NCI-H774 (cell line): Measurements from ENCODE around the gene TNNI2.

ENCODE experiments used
- DNase-seq: peaks from one replicate; lab custom pipeline; 2025; lab: John Stamatoyannopoulos, UW

Gene TNNI2

GRCh38 chr11:1847006-1847735 lies 8.4 kb downstream of the TNNI2 start:
- DNase-seq = no peak

- no peak for DNase-seq
These were observed 9.3 kb downstream of the TNNI2 start for GRCh38 chr11:1847926-1848639.

- DNase-seq = no peak
These were observed 10.1 kb downstream of the TNNI2 start for GRCh38 chr11:1848640-1849430.

GRCh38 chr11:1851468-1852180 lies 12.8 kb downstream of the TNNI2 start:
- DNase-seq = no peak

GRCh38 chr11:1852271-1852876 lies 13.6 kb downstream of the TNNI2 start:
- no peak for DNase-seq

- DNase-seq = no peak
These were observed 14.1 kb downstream of the TNNI2 start, which contains the start of gene LSP1 for GRCh38 chr11:1852877-1853276. TSS of gene LSP1 (plus strand) at chr11:1853084. CDS start at chr11:1853145, 61 bp downstream.

- no peak for DNase-seq
These were observed 14.8 kb downstream of the TNNI2 start for GRCh38 chr11:1853376-1854131.

GRCh38 chr11:1854132-1854948 lies 15.6 kb downstream of the TNNI2 start:
- DNase-seq = no peak

GRCh38 chr11:1854949-1855885 lies 16.4 kb downstream of the TNNI2 start:
- DNase-seq = no peak

- no peak for DNase-seq
These were observed 17.1 kb downstream of the TNNI2 start for GRCh38 chr11:1855886-1856265.

- no peak for DNase-seq
These were observed 17.7 kb downstream of the TNNI2 start for GRCh38 chr11:1856306-1857005.

GRCh38 chr11:1857064-1857463 lies 18.3 kb downstream of the TNNI2 start:
- no peak for DNase-seq

GRCh38 chr11:1858154-1858553 lies 19.4 kb downstream of the TNNI2 start:
- no peak for DNase-seq

GRCh38 chr11:1858576-1858975 lies 19.8 kb downstream of the TNNI2 start:
- no peak for DNase-seq

GRCh38 chr11:1859004-1859403 lies 20.2 kb downstream of the TNNI2 start:
- no peak for DNase-seq

- no peak for DNase-seq
These were observed 21.3 kb downstream of the TNNI2 start for GRCh38 chr11:1860108-1860507.

GRCh38 chr11:1861435-1862411 lies 22.9 kb downstream of the TNNI2 start:
- no peak for DNase-seq
